Osteoblast (primary cell): ENCODE results near the gene TRDMT1. TPM values are rescaled to one million over a fixed set of nuclear protein-coding genes. Genes with fewer than 3 reads are reported as not detected.

Source experiments
- DNase-seq: peaks from one replicate; pipeline ENCODE4 v3.0.0; 2011; ENCODE audit warnings: low spot score, mixed read lengths; ENCODE audit not compliant: insufficient read length; ENCODE audit errors: missing footprints
- H2AFZ ChIP-seq: 2 replicates; pipeline ENCODE4 v1.6.0; 2011; ENCODE audit warnings: mild to moderate bottlenecking, low read length
- H3K27ac ChIP-seq: 2 replicates; pipeline ENCODE4 v1.5.1; 2011; ENCODE audit warnings: mild to moderate bottlenecking, low read depth, low read length, moderate library complexity
- H3K27me3 ChIP-seq: 2 replicates; pipeline ENCODE4 v1.6.0; 2012; ENCODE audit warnings: mild to moderate bottlenecking, control low read depth, inconsistent platforms, low read length, moderate library complexity; ENCODE audit not compliant: insufficient read depth
- H3K36me3 ChIP-seq: 2 replicates; pipeline ENCODE4 v1.5.1; 2011; ENCODE audit warnings: mild to moderate bottlenecking, low read length, control low read depth, moderate library complexity; ENCODE audit not compliant: insufficient read depth
- H3K4me1 ChIP-seq: 2 replicates; pipeline ENCODE4 v1.5.1; 2011; ENCODE audit warnings: mild to moderate bottlenecking, low read length, control low read depth, moderate library complexity; ENCODE audit not compliant: insufficient read depth
- H3K4me2 ChIP-seq: 2 replicates; pipeline ENCODE4 v1.6.0; 2011; ENCODE audit warnings: mild to moderate bottlenecking, low read length; ENCODE audit not compliant: insufficient read depth
- H3K4me3 ChIP-seq: fragments of 200-600 bp; sonication (generic); 3 replicates; pipeline ENCODE4 v1.5.1; 2012; ENCODE audit warnings: mild to moderate bottlenecking, low read length, inconsistent platforms; ENCODE audit not compliant: insufficient read depth
- H3K79me2 ChIP-seq: 2 replicates; pipeline ENCODE4 v1.6.0; 2012; ENCODE audit warnings: mild to moderate bottlenecking, low read length, control low read depth, inconsistent platforms; ENCODE audit not compliant: insufficient read depth
- H3K9me3 ChIP-seq: 2 replicates; pipeline ENCODE4 v1.5.1; 2011; ENCODE audit warnings: low read depth, low read length, control low read depth
- H4K20me1 ChIP-seq: 2 replicates; pipeline ENCODE4 v1.6.0; 2012; ENCODE audit warnings: mild to moderate bottlenecking, low read length, control low read depth; ENCODE audit not compliant: insufficient read depth
- CTCF ChIP-seq: IDR thresholded peaks from 2 replicates; pipeline ENCODE4 v1.5.1; 2011; ENCODE audit warnings: mild to moderate bottlenecking, low read depth, low read length, moderate library complexity; ENCODE audit errors: extremely low read depth
- total RNA-seq: library from RNA; depleted of rRNA; stranded (reverse); fragments of >200 nt; gene quantifications from 2 replicates; pipeline ENCODE4 v1.2.3, GENCODE V29; 2012

Gene TRDMT1
- total RNA-seq, 1 donor, result 7.6 TPM

- Histone ChIP-seq H3K27me3 (no peaks in the 10 kb centered on the region), H3K79me2 (peaks cover 19% of the 10 kb centered on the region), H4K20me1 (no peaks in the 10 kb centered on the region), H3K9me3 (no peaks in the 10 kb centered on the region), H3K36me3 (no peaks in the 10 kb centered on the region), H3K27ac (no peak overlapping the region), H3K4me3 (no peak overlapping the region), H2AFZ (peak overlapping the region; percentile 12), H3K4me1 (peaks cover 18% of the 10 kb centered on the region), H3K4me2 (no peak overlapping the region)
- no peak for DNase-seq
- TF ChIP-seq CTCF, result no peak
Observed at GRCh38 chr10:17196045-17196444, 5.4 kb downstream of the TRDMT1 start.

- H4K20me1 ChIP-seq, result no peaks in the 10 kb centered on the region
- H3K9me3 ChIP-seq, result no peaks in the 10 kb centered on the region
- no peak overlapping the region for H3K27ac ChIP-seq
- DNase-seq, result no peak
- H3K27me3 ChIP-seq, result no peaks in the 10 kb centered on the region
- peaks cover 11% of the 10 kb centered on the region for H3K79me2 ChIP-seq
- H3K4me2 ChIP-seq, result no peak overlapping the region
- H2AFZ ChIP-seq, result no peak overlapping the region
- peaks cover 13% of the 10 kb centered on the region for H3K4me1 ChIP-seq
- no peak for TF ChIP-seq CTCF
- no peak overlapping the region for H3K4me3 ChIP-seq
- H3K36me3 ChIP-seq, result no peaks in the 10 kb centered on the region
Observed at GRCh38 chr10:17195083-17195482, 6.4 kb downstream of the TRDMT1 start.

GRCh38 chr10:17190602-17191001 is 10.9 kb downstream of the TRDMT1 start:
- Histone ChIP-seq H3K9me3 (no peaks in the 10 kb centered on the region), H3K27ac (no peak overlapping the region), H3K4me2 (no peak overlapping the region), H3K79me2 (peaks cover 5% of the 10 kb centered on the region), H4K20me1 (no peaks in the 10 kb centered on the region), H3K27me3 (no peaks in the 10 kb centered on the region), H2AFZ (no peak overlapping the region), H3K36me3 (no peaks in the 10 kb centered on the region), H3K4me3 (no peak overlapping the region), H3K4me1 (no peaks in the 10 kb centered on the region)
- TF ChIP-seq CTCF, result no peak
- DNase-seq, result no peak

- H3K27ac ChIP-seq, result no peak overlapping the region
- H3K9me3 ChIP-seq, result no peaks in the 10 kb centered on the region
- no peak for DNase-seq
- H2AFZ ChIP-seq, result peak overlapping the region; percentile 28
- H3K4me3 ChIP-seq, result no peak overlapping the region
- H3K4me1 ChIP-seq, result no peaks in the 10 kb centered on the region
- H3K79me2 ChIP-seq, result peaks cover 5% of the 10 kb centered on the region
- H4K20me1 ChIP-seq, result no peaks in the 10 kb centered on the region
- no peak overlapping the region for H3K4me2 ChIP-seq
- H3K27me3 ChIP-seq, result no peaks in the 10 kb centered on the region
- no peaks in the 10 kb centered on the region for H3K36me3 ChIP-seq
- no peak for TF ChIP-seq CTCF
Observed at GRCh38 chr10:17188644-17189172, 12.8 kb downstream of the TRDMT1 start.
